Glutamatergic neuron (in vitro differentiated cells): Measurements from ENCODE around the gene SKOR2. TPM values are rescaled to one million over a fixed set of nuclear protein-coding genes. Genes with fewer than 3 reads are reported as not detected.

Experiments
- DNase-seq: peaks from one replicate; pipeline ENCODE4 v3.0.0; 2022
- H3K27ac Mint-ChIP-seq: one replicate; pipeline ENCODE4 v1.8.0; 2020; ENCODE audit warnings: mild to moderate bottlenecking, mixed read lengths, inconsistent platforms; ENCODE audit not compliant: unreplicated experiment
- H3K27me3 Mint-ChIP-seq: one replicate; pipeline ENCODE4 v1.8.0; 2020; ENCODE audit warnings: mild to moderate bottlenecking, moderate library complexity, mixed read lengths, inconsistent platforms; ENCODE audit not compliant: unreplicated experiment
- H3K36me3 Mint-ChIP-seq: one replicate; pipeline ENCODE4 v1.8.0; 2020; ENCODE audit warnings: mild to moderate bottlenecking, mixed read lengths, inconsistent platforms; ENCODE audit not compliant: unreplicated experiment
- H3K4me1 Mint-ChIP-seq: one replicate; pipeline ENCODE4 v1.8.0; 2020; ENCODE audit warnings: mild to moderate bottlenecking, low read depth, mixed read lengths, inconsistent platforms; ENCODE audit not compliant: unreplicated experiment
- H3K4me3 Mint-ChIP-seq: one replicate; pipeline ENCODE4 v1.8.0; 2020; ENCODE audit warnings: mild to moderate bottlenecking, mixed read lengths, inconsistent platforms; ENCODE audit not compliant: unreplicated experiment
- H3K9me3 Mint-ChIP-seq: one replicate; pipeline ENCODE4 v1.8.0; 2020; ENCODE audit warnings: mild to moderate bottlenecking, moderate library complexity, mixed read lengths, inconsistent platforms; ENCODE audit not compliant: unreplicated experiment
- CTCF ChIP-seq: fragments of 200-600 bp; sonication (generic); IDR thresholded peaks from one replicate; pipeline ENCODE4 v1.5.0; 2021; ENCODE audit not compliant: partially characterized antibody, unreplicated experiment
- total RNA-seq: library from RNA; stranded (reverse); fragmentation: NEBNext Ultra II Directional; extraction: Animal tissue kit (Norgen Biotek cat#: 25700); gene quantifications from one replicate; pipeline ENCODE4 v1.2.1, GENCODE V29; 2021; ENCODE audit not compliant: unreplicated experiment

Gene SKOR2
- total RNA-seq, 1 donor from 2014 or later = 6.7 TPM

- Mint-ChIP-seq H3K4me1 (peaks cover 13% of the 10 kb centered on the region), H3K4me3 (peak overlapping the region; percentile 33), H3K36me3 (no peaks in the 10 kb centered on the region), H3K9me3 (peaks cover 11% of the 10 kb centered on the region), H3K27me3 (peaks cover 32% of the 10 kb centered on the region), H3K27ac (no peak overlapping the region)
- DNase-seq = peak; percentile 69
- no peak for TF ChIP-seq CTCF
Measured at GRCh38 chr18:47260120-47260923, 8.9 kb upstream of the SKOR2 start.

- Mint-ChIP-seq H3K27ac (no peak overlapping the region), H3K9me3 (peaks cover 16% of the 10 kb centered on the region), H3K4me3 (peak overlapping the region; percentile 60), H3K36me3 (no peaks in the 10 kb centered on the region), H3K4me1 (peaks cover 9% of the 10 kb centered on the region), H3K27me3 (peaks cover 57% of the 10 kb centered on the region)
- no peak for DNase-seq
- no peak for TF ChIP-seq CTCF
Measured at GRCh38 chr18:47254341-47254939, 3.0 kb upstream of the SKOR2 start.

GRCh38 chr18:47253101-47253654, 1.7 kb upstream of the SKOR2 start:
- DNase-seq = no peak
- Mint-ChIP-seq H3K27ac (no peak overlapping the region), H3K4me3 (no peak overlapping the region), H3K9me3 (peaks cover 19% of the 10 kb centered on the region), H3K36me3 (no peaks in the 10 kb centered on the region), H3K4me1 (peaks cover 9% of the 10 kb centered on the region), H3K27me3 (peaks cover 58% of the 10 kb centered on the region)
- no peak for TF ChIP-seq CTCF

GRCh38 chr18:47250391-47251046, 941 bp downstream of the SKOR2 start:
- Mint-ChIP-seq H3K4me1 (peaks cover 9% of the 10 kb centered on the region), H3K9me3 (peaks cover 23% of the 10 kb centered on the region), H3K4me3 (peak overlapping the region; percentile 51), H3K27me3 (peaks cover 54% of the 10 kb centered on the region), H3K27ac (no peak overlapping the region), H3K36me3 (peaks cover 7% of the 10 kb centered on the region)
- TF ChIP-seq CTCF = no peak
- no peak for DNase-seq
